Measurements from ENCODE around the gene LPAR2. TPM values are rescaled to one million over a fixed set of nuclear protein-coding genes. Genes with fewer than 3 reads are reported as not detected.

LPAR2 gene
- polyA plus RNA-seq, 1 donor from 2014 or later = 77.1 TPM

DNA sequence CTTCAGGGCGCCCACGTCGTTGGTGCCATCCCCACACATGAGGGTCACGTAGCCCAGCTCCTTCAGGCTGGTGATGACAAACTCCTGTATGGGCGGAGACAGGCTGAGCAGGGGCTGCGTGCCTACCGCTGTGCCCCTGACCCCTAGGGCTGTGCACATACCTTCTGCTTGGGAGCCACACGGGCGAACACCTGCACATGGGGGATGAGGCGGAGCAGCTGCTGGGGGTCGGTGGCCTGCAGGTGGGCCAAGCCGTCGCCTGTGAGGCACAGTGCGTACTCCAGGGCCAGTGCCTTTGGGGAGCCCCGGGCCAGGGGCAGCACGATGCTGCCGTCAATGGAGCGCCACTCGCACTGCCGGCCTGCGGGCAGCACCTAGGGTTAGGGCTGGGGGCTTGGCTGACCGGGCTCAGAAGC is 21.6 kb upstream of the LPAR2 start:
- H2AFZ ChIP-seq (ENCODE audit: low read depth, low read length) = no peak overlapping the region
- TF ChIP-seq POLR2AphosphoS5 (IDR thresholded peaks at IDR 0.05) = no peak
- no peak for TF ChIP-seq EZH2 (IDR thresholded peaks at IDR 0.05; ENCODE audit: borderline replicate concordance, insufficient read depth, low read length, poor library complexity, severe bottlenecking)
- TF ChIP-seq EP300 (conservative IDR thresholded peaks at IDR 0.05; ENCODE audit: poor library complexity, severe bottlenecking) = no peak
- TF ChIP-seq MXI1 (conservative IDR thresholded peaks at IDR 0.05; ENCODE audit: poor library complexity, severe bottlenecking) = no peak
- TF ChIP-seq REST (IDR thresholded peaks at IDR 0.05; ENCODE audit: borderline replicate concordance) = no peak
- TF ChIP-seq, protein P1, sequence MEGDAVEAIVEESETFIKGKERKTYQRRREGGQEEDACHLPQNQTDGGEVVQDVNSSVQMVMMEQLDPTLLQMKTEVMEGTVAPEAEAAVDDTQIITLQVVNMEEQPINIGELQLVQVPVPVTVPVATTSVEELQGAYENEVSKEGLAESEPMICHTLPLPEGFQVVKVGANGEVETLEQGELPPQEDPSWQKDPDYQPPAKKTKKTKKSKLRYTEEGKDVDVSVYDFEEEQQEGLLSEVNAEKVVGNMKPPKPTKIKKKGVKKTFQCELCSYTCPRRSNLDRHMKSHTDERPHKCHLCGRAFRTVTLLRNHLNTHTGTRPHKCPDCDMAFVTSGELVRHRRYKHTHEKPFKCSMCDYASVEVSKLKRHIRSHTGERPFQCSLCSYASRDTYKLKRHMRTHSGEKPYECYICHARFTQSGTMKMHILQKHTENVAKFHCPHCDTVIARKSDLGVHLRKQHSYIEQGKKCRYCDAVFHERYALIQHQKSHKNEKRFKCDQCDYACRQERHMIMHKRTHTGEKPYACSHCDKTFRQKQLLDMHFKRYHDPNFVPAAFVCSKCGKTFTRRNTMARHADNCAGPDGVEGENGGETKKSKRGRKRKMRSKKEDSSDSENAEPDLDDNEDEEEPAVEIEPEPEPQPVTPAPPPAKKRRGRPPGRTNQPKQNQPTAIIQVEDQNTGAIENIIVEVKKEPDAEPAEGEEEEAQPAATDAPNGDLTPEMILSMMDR (IDR thresholded peaks at IDR 0.05; ENCODE audit: poor library complexity, severe bottlenecking) = no peak
- TF ChIP-seq RAD21 (conservative IDR thresholded peaks at IDR 0.05) = no peak
- no peak for TF ChIP-seq SMC3 (conservative IDR thresholded peaks at IDR 0.05; ENCODE audit: poor library complexity)
- TF ChIP-seq TAF1 (IDR thresholded peaks at IDR 0.05; ENCODE audit: low read depth) = no peak
- no peaks in the 10 kb centered on the region for H4K20me1 ChIP-seq (ENCODE audit: insufficient read depth)
- no peaks in the 10 kb centered on the region for H3K9me3 ChIP-seq (ENCODE audit: low read length)
- no peaks in the 10 kb centered on the region for H3K36me3 ChIP-seq (ENCODE audit: insufficient read depth, low read length)
- H3K27me3 ChIP-seq (ENCODE audit: insufficient read depth, low read depth, low read length) = no peaks in the 10 kb centered on the region
- no peak overlapping the region for H3K9ac ChIP-seq (ENCODE audit: low read length)
- H3F3A ChIP-seq (ENCODE audit: insufficient read depth, low read length, poor library complexity, severe bottlenecking) = no peaks in the 10 kb centered on the region
- no peak overlapping the region for H3K27ac ChIP-seq (ENCODE audit: low read length)
- no peaks in the 10 kb centered on the region for H3K79me2 ChIP-seq (replicated peaks; ENCODE audit: insufficient read depth, low read length)
- H3K9me2 ChIP-seq (ENCODE audit: insufficient read depth, low read length) = no peaks in the 10 kb centered on the region
- no peak overlapping the region for H3K4me3 ChIP-seq (ENCODE audit: low read length)
- no peak overlapping the region for H3K4me2 ChIP-seq (ENCODE audit: low read length)

DNA sequence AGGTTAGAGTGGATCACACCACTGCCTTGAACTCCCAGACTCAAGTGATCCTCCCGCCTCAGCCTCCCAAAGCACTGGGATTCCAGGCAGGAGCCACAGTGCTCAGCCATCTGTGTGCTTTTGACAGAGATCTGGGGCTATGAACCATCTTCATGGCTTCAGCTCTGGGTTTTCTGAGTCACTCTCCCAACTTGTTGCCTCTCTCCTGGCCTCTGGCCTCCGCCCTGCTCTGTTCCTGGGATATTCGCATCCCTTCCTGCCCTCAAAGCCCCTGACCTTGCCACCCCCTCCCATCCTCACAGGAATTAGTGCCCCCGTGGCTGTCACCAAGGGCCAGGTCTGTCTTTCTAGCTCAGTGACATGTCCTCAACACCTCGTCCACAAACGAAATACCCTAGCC is 21.1 kb upstream of the LPAR2 start:
- Histone ChIP-seq H4K20me1 (ENCODE audit: insufficient read depth) (no peaks in the 10 kb centered on the region), H3K9ac (ENCODE audit: low read length) (no peak overlapping the region), H3K4me2 (ENCODE audit: low read length) (no peak overlapping the region), H3K27me3 (ENCODE audit: insufficient read depth, low read depth, low read length) (no peaks in the 10 kb centered on the region), H3K79me2 (replicated peaks; ENCODE audit: insufficient read depth, low read length) (no peaks in the 10 kb centered on the region), H3K9me2 (ENCODE audit: insufficient read depth, low read length) (no peaks in the 10 kb centered on the region), H3K27ac (ENCODE audit: low read length) (no peak overlapping the region), H3F3A (ENCODE audit: insufficient read depth, low read length, poor library complexity, severe bottlenecking) (no peaks in the 10 kb centered on the region), H3K4me3 (ENCODE audit: low read length) (no peak overlapping the region), H3K9me3 (ENCODE audit: low read length) (no peaks in the 10 kb centered on the region), H3K36me3 (ENCODE audit: insufficient read depth, low read length) (no peaks in the 10 kb centered on the region), H2AFZ (ENCODE audit: low read depth, low read length) (no peak overlapping the region)
- no peak for TF ChIP-seq RAD21 (conservative IDR thresholded peaks at IDR 0.05)
- no peak for TF ChIP-seq EZH2 (IDR thresholded peaks at IDR 0.05; ENCODE audit: borderline replicate concordance, insufficient read depth, low read length, poor library complexity, severe bottlenecking)
- no peak for TF ChIP-seq EP300 (conservative IDR thresholded peaks at IDR 0.05; ENCODE audit: poor library complexity, severe bottlenecking)
- no peak for TF ChIP-seq POLR2AphosphoS5 (IDR thresholded peaks at IDR 0.05)
- TF ChIP-seq MXI1 (conservative IDR thresholded peaks at IDR 0.05; ENCODE audit: poor library complexity, severe bottlenecking) = no peak
- TF ChIP-seq, protein P1 (IDR thresholded peaks at IDR 0.05; ENCODE audit: poor library complexity, severe bottlenecking) = no peak
- no peak for TF ChIP-seq SMC3 (conservative IDR thresholded peaks at IDR 0.05; ENCODE audit: poor library complexity)
- TF ChIP-seq TAF1 (IDR thresholded peaks at IDR 0.05; ENCODE audit: low read depth) = no peak
- no peak for TF ChIP-seq REST (IDR thresholded peaks at IDR 0.05; ENCODE audit: borderline replicate concordance)
